GM23338 (cell line): Measurements from ENCODE around the gene FLT1.

Experiments used
- CREB1 ChIP-seq: fragments of 250-450 bp; sonication (Bioruptor Pico); IDR thresholded peaks from 2 replicates; pipeline ENCODE4 v1.5.0; 2020; ENCODE audit warnings: low read depth, mild to moderate bottlenecking, moderate library complexity
- EZH2 ChIP-seq: fragments of 200-600 bp; sonication (generic); IDR thresholded peaks from one replicate; pipeline ENCODE4 v1.8.0; 2017; ENCODE audit warnings: antibody characterized with exemption, mild to moderate bottlenecking, low read depth; ENCODE audit not compliant: unreplicated experiment
- POLR2AphosphoS5 ChIP-seq: IDR thresholded peaks from 2 replicates; pipeline ENCODE4 v1.6.1; 2016; ENCODE audit warnings: antibody characterized with exemption, low read depth
- REST ChIP-seq: IDR thresholded peaks from one replicate; pipeline ENCODE4 v1.6.1; 2018; ENCODE audit warnings: antibody characterized with exemption; ENCODE audit not compliant: unreplicated experiment
- TF ChIP-seq, protein P1 (sequence below), 2 experiments: fragments of 200-600 bp in 1 of 2; sonication (generic) in 1 of 2; conservative IDR thresholded peaks; 2 replicates each; pipeline versions ENCODE4 v1.5.1 to v1.6.1; 2016 to 2017; ENCODE audit warnings: antibody characterized with exemption in 2 of 2, low read depth in 2 of 2, mild to moderate bottlenecking in 2 of 2, moderate library complexity in 1 of 2

GRCh38 chr13:28411831-28412353 lies 83.0 kb downstream of the FLT1 start:
- TF ChIP-seq, protein P1, sequence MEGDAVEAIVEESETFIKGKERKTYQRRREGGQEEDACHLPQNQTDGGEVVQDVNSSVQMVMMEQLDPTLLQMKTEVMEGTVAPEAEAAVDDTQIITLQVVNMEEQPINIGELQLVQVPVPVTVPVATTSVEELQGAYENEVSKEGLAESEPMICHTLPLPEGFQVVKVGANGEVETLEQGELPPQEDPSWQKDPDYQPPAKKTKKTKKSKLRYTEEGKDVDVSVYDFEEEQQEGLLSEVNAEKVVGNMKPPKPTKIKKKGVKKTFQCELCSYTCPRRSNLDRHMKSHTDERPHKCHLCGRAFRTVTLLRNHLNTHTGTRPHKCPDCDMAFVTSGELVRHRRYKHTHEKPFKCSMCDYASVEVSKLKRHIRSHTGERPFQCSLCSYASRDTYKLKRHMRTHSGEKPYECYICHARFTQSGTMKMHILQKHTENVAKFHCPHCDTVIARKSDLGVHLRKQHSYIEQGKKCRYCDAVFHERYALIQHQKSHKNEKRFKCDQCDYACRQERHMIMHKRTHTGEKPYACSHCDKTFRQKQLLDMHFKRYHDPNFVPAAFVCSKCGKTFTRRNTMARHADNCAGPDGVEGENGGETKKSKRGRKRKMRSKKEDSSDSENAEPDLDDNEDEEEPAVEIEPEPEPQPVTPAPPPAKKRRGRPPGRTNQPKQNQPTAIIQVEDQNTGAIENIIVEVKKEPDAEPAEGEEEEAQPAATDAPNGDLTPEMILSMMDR (conservative IDR thresholded peaks at IDR 0.05; ENCODE audit: low read depth in 2 of 2), result no peak
- TF ChIP-seq POLR2AphosphoS5 (no peak), EZH2 (no peak), REST (no peak), CREB1 (CRISPR knock-in tag) (no peak)
